Measurements from ENCODE around the gene BAIAP2L2.

- TF ChIP-seq, protein P1, sequence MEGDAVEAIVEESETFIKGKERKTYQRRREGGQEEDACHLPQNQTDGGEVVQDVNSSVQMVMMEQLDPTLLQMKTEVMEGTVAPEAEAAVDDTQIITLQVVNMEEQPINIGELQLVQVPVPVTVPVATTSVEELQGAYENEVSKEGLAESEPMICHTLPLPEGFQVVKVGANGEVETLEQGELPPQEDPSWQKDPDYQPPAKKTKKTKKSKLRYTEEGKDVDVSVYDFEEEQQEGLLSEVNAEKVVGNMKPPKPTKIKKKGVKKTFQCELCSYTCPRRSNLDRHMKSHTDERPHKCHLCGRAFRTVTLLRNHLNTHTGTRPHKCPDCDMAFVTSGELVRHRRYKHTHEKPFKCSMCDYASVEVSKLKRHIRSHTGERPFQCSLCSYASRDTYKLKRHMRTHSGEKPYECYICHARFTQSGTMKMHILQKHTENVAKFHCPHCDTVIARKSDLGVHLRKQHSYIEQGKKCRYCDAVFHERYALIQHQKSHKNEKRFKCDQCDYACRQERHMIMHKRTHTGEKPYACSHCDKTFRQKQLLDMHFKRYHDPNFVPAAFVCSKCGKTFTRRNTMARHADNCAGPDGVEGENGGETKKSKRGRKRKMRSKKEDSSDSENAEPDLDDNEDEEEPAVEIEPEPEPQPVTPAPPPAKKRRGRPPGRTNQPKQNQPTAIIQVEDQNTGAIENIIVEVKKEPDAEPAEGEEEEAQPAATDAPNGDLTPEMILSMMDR (IDR thresholded peaks at IDR 0.05): no peak
- TF ChIP-seq POLR2A (IDR thresholded peaks at IDR 0.05; ENCODE audit: low read length): no peak
- TF ChIP-seq RFX5 (IDR thresholded peaks at IDR 0.05): no peak
- TF ChIP-seq, protein P2, sequence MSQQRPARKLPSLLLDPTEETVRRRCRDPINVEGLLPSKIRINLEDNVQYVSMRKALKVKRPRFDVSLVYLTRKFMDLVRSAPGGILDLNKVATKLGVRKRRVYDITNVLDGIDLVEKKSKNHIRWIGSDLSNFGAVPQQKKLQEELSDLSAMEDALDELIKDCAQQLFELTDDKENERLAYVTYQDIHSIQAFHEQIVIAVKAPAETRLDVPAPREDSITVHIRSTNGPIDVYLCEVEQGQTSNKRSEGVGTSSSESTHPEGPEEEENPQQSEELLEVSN (IDR thresholded peaks at IDR 0.05; ENCODE audit: borderline replicate concordance, low read depth): no peak
Observed at GRCh38 chr22:38127869-38128268, 17.4 kb upstream of the BAIAP2L2 start.

Measured in A549 (cell line).